TTC549 (cell line): ENCODE results near the gene RNASET2.

Experiments used
- FAIRE-seq: peaks from 2 replicates; lab custom pipeline; 2012; peaks lifted over from hg19 to GRCh38; lab: Jason Lieb, UNC

The RNASET2 gene

DNA sequence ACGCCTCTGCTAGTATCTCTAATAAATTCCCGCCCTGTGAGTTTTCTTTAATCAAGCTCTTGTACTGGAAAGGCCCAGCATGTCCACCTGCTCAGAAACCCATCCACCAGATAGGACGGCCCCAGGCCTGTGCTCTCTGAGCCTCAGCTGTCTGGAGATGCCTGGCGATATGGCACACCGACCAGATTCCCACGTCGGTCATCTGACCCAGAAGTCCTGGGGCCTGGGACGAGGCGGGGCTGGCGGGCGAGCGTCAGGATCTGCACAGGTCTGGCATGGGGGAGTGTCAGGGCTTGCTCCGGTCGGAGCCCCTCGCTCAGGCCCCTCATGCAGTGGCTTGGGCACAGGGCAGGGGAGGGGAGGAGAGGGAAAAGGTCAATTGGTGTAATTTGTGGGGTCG, 10.2 kb downstream of the RNASET2 start:
- FAIRE-seq, result no peak

DNA sequence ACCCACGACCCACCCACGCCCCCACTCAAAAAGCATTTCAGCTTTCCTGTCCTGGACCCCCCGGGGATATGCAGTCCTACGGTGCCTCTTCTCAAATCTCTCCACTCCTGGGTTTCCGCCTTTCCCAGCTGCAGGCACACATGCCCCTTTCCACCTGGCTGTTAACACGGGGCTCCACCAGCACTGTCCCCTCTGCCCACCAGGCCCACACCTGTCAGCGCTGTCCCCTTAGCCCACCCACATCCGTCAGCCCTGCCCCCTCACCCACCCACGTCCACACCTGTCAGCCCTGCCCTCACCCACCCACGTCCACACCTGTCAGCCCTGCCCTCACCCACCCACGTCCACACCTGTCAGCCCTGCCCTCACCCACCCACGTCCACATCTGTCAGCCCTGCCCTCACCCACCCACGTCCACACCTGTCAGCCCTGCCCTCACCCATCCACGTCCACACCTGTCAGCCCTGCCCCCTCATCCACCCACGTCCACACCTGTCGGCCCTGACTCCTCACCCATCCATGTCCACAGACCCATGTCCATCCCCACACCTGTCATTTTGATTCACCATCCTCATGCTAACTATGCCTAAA, 11.6 kb downstream of the RNASET2 start:
- FAIRE-seq, result no peak

GRCh38 chr6:166942393-166943168, 13.8 kb downstream of the RNASET2 start:
- FAIRE-seq, result no peak

DNA sequence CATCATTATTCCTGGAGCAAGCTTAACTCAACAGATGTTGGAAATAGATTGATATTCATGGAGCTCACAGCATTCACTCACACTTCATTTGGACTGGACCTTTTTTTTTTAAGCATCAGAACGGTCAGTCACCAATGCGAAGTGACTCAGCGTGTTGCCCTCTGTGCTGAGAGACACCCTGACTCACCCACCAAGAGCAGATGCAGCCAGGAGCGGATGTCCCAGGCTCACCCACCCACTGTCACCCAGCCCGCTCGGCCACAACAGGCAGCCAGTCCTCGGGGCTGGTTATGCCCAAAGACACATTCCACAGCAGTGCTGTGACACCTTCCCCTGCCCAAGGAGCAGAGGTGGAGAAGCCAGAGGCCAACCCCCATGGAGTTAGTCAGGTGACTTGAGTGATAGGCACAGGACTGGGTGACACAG, 15.7 kb downstream of the RNASET2 start:
- no peak for FAIRE-seq

DNA sequence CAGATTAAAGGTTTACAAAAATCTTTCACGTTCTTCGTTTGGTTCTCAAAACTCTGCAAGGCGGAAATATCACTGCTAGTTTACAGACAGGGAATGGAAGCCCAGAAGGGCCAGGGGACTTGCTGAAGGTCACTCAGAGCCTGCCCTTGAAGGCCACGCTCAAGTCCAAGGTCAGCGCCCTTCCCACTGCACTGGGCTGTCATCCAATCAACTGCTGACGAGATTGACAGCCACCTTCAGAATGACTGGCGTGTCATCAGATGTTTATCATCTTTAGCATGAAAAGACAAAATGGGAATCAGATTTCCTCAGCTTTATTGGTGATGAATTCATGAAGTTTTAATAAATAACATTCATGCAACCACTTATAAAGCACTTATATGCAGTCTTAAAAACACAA, 16.5 kb downstream of the RNASET2 start:
- FAIRE-seq, result no peak

- no peak for FAIRE-seq
Observed at GRCh38 chr6:166939345-166939744, 17.0 kb downstream of the RNASET2 start.

DNA sequence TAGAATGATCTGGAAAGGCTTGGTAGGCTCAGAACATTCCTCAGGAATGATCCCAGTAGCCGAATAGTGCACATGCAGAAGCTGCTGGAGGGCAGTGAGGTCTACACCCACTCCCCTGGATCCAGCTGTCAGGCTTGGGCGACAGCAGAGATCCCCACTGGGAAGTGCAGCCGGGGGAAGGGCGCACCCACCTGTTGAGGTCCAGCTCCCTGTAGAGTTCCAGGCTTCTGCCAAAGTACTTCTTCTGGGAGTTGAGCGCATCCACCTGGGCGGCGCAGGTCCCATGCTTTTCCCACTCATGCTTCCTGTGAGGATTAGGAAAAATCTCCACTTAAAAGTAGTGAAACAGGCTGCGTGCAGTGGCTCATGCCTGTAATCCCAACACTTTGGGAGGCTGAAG, 17.6 kb downstream of the RNASET2 start:
- FAIRE-seq, result no peak

GRCh38 chr6:166938150-166938549, 18.2 kb downstream of the RNASET2 start:
- FAIRE-seq, result no peak

DNA sequence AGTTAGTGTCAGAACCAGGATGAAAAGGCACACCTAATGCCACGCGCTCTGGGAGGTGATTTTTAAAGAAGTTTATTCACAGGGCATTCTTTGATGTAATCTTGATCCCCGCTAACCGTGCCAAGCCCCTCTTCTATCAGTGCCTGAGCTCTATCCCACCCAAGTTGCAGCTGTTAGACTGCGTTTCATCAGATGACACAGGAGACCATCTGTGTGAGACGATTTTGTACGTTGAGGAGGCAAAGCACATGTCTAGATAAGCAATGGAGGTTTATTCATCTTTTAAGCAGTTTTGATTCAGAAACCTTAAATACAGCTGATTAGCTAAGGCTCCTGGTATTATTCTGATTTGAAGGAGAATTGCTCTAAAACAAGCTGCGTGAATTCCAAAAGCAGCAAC, 18.6 kb downstream of the RNASET2 start:
- FAIRE-seq, result no peak

GRCh38 chr6:166936079-166936787, 20.1 kb downstream of the RNASET2 start:
- FAIRE-seq, result no peak

DNA sequence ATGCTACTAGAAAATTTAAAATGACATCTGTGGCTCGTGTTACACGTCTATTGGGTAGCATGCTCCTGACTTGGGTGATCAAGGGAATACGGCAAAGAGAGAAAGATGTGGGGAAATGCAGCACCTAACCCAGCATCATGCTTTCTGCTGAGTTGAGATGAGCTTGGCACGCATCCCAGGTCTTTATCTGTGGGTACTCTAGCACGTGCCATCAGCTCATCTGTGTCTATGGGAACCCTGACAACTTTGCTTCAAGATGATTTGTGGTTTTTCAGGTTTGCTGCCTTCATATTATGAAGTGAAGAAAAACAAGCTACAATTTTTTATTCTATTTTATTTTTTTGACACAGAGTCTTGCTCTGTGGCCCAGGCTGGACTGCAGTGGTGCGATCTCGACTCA, 21.0 kb downstream of the RNASET2 start:
- FAIRE-seq, result no peak

DNA sequence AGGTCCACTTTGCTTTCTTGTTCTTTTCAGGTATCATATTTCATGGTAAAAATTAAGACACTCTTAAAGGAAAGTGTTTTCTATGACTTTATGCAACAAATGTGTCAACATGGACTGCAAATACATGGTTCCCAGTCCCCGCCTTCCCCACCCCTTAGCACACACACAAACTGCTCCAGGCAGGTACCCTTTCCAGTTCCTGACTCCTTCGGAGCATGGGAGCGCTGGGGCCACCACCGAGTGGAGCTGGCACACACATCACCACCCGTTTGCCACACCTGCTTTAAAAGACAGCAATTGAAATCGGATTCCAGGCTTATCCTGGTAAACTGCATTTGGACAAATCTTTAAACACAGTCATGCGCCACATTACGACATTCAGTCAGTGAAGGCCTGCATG, 22.2 kb downstream of the RNASET2 start:
- no peak for FAIRE-seq

DNA sequence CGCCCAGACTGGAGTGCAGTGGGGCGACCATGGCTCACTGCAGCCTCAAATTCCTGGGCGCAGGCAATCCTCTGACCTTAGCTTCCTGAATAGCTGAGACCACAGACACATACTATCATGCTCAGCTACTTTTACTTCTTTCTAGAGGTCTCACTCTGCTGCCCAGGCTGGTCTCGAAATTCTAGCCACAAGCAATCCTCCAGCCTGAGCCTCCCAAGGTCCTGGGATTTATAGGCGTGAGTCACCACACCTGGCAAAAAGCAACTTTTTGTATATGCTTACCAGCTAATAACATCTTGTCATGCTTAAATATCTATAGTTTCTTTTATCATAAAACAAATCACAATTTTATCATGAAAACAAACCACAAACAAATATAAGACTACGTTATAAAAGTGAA, 23.0 kb downstream of the RNASET2 start:
- no peak for FAIRE-seq

DNA sequence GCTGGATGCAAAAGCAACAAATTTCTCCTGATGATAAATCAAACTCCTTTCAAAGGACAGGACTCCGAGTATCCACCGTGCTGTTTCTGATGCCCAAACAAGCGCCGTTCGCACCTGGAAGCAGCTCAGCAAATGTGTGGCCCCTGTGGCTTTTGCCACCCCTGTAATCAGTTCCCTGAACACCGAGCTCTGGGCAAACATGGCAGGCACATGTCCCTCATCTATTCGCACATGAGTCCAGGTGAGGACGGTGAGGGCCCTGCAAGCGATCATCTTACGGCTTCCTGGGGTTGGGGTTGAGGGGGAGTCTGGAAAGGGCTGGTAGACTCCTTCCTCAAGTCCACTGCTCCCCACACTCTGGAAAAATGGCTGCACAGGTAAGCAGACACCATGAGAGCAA, 23.7 kb downstream of the RNASET2 start:
- FAIRE-seq, result no peak

GRCh38 chr6:166932116-166932515, 24.2 kb downstream of the RNASET2 start:
- FAIRE-seq, result no peak

- no peak for FAIRE-seq
Observed at GRCh38 chr6:166931426-166931970, 24.9 kb downstream of the RNASET2 start.

DNA sequence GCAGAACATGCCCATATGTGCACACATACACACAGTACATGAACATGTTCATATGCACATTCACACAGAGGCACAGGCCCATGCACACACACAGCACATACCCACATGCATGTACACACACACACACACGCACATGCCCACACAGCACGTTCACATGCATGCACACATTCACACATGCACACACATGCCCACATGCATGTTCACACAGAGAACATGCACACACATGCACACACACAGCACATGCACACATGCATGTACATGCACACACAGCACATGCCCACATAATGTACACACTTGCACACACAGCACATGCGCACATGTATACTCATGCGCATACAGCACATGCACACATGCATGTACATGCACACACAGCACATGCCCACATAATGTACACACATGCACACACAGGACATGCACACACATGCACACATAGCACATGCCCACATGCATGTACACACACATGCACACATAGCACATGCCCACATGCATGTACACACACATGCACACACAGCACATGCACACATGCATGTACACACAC, 25.9 kb downstream of the RNASET2 start:
- FAIRE-seq, result no peak

DNA sequence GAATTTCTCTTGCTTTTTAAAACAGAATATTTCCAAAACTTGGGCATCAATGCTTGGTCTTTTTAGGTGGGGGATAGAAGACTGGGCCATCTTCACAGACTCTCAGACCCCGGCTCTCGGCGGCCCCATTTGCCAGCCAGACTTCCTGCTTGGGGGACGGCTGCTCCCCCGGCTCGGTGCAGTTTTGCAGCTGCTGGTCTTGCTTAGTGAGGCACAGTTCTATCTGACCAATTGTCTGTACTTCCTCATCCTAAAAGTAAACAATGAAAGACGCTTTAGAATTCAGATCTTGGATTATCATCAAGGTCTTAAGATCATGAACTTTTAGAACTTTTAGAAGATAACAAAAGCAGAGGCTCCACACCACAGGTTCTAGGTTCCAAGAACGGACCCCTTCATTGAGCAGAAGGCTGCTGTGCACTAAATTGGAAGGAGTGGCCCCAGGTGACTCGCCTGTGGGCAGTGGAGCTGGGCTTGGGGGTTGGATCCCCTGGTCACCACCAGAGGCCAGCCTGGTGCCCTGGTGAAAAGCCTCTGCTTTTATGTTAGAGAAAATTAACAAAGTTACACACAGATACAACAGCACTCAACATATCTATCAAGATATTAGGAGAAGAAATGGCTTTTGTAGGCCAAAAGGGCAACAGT, 26.7 kb downstream of the RNASET2 start:
- FAIRE-seq, result no peak

- FAIRE-seq, result no peak
Observed at GRCh38 chr6:166928644-166929541, 27.5 kb downstream of the RNASET2 start.

GRCh38 chr6:166927935-166928643, 28.3 kb downstream of the RNASET2 start:
- FAIRE-seq, result no peak
